ENCODE data around the gene PORCN.
A peak's percentile ranks its signal among the peaks of the same experiment; 100 is the strongest.

The PORCN gene

GRCh38 chrX:48493890-48494364, 14.9 kb upstream of the PORCN start:
- H4K5ac ChIP-seq (ENCODE audit: low read length) = no peak overlapping the region
- H2AK5ac ChIP-seq (ENCODE audit: low read length) = no peak overlapping the region
- H3K79me1 ChIP-seq (ENCODE audit: low read length) = no peaks in the 10 kb centered on the region
- no peak overlapping the region for H2BK15ac ChIP-seq (replicated peaks; ENCODE audit: low read depth)
- no peaks in the 10 kb centered on the region for H3K36me3 ChIP-seq (ENCODE audit: control insufficient read depth, insufficient read depth, low read length)
- WGBS (ENCODE audit: extremely low coverage, insufficient coverage, low lambda C conversion rate) = no CpG with 5 or more reads among the region's 10 CpGs
- H3K18ac ChIP-seq (ENCODE audit: low read length) = no peak overlapping the region
- no peak overlapping the region for H3K56ac ChIP-seq (ENCODE audit: low read length)
- H3K4ac ChIP-seq (ENCODE audit: low read depth, low read length) = no peak overlapping the region
- H3K4me3 ChIP-seq (ENCODE audit: low read length) = no peak overlapping the region
- H2BK120ac ChIP-seq (ENCODE audit: low read depth, low read length) = no peak overlapping the region
- H4K8ac ChIP-seq (ENCODE audit: low read depth, low read length) = no peak overlapping the region
- H3K4me2 ChIP-seq (ENCODE audit: low read length) = no peak overlapping the region
- DNase-seq = peak; percentile 77
- no peaks in the 10 kb centered on the region for H3K79me2 ChIP-seq (ENCODE audit: control insufficient read depth, insufficient read depth, low read length)
- no peak overlapping the region for H3K9ac ChIP-seq (ENCODE audit: low read length)
- no peak overlapping the region for H3K27ac ChIP-seq (ENCODE audit: low read depth, low read length)
- H3K23ac ChIP-seq (ENCODE audit: low read length) = no peak overlapping the region
- no peak overlapping the region for H2BK5ac ChIP-seq (ENCODE audit: low read length)
- no peaks in the 10 kb centered on the region for H3K27me3 ChIP-seq (ENCODE audit: insufficient read depth, low read length, poor library complexity)
- H3K4me1 ChIP-seq (ENCODE audit: control insufficient read depth, low read depth, low read length) = no peaks in the 10 kb centered on the region

- H4K5ac ChIP-seq (ENCODE audit: low read length) = no peak overlapping the region
- no peaks in the 10 kb centered on the region for H3K79me2 ChIP-seq (ENCODE audit: control insufficient read depth, insufficient read depth, low read length)
- no peaks in the 10 kb centered on the region for H3K79me1 ChIP-seq (ENCODE audit: low read length)
- no peak overlapping the region for H3K4ac ChIP-seq (ENCODE audit: low read depth, low read length)
- no peak overlapping the region for H2BK5ac ChIP-seq (ENCODE audit: low read length)
- H3K4me2 ChIP-seq (ENCODE audit: low read length) = no peak overlapping the region
- no peak overlapping the region for H3K56ac ChIP-seq (ENCODE audit: low read length)
- no CpG with 5 or more reads among the region's 4 CpGs for WGBS (ENCODE audit: extremely low coverage, insufficient coverage, low lambda C conversion rate)
- no peaks in the 10 kb centered on the region for H3K36me3 ChIP-seq (ENCODE audit: control insufficient read depth, insufficient read depth, low read length)
- H3K23ac ChIP-seq (ENCODE audit: low read length) = no peak overlapping the region
- H3K27me3 ChIP-seq (ENCODE audit: insufficient read depth, low read length, poor library complexity) = no peaks in the 10 kb centered on the region
- no peak overlapping the region for H2AK5ac ChIP-seq (ENCODE audit: low read length)
- H3K9ac ChIP-seq (ENCODE audit: low read length) = no peak overlapping the region
- H3K4me1 ChIP-seq (ENCODE audit: control insufficient read depth, low read depth, low read length) = no peaks in the 10 kb centered on the region
- H3K4me3 ChIP-seq (ENCODE audit: low read length) = no peak overlapping the region
- no peak overlapping the region for H3K27ac ChIP-seq (ENCODE audit: low read depth, low read length)
- H3K18ac ChIP-seq (ENCODE audit: low read length) = no peak overlapping the region
- no peak overlapping the region for H2BK120ac ChIP-seq (ENCODE audit: low read depth, low read length)
- no peak for DNase-seq
- no peak overlapping the region for H2BK15ac ChIP-seq (replicated peaks; ENCODE audit: low read depth)
- H4K8ac ChIP-seq (ENCODE audit: low read depth, low read length) = no peak overlapping the region
Measured at GRCh38 chrX:48496660-48497059, 12.1 kb upstream of the PORCN start.

- Histone ChIP-seq H3K79me2 (ENCODE audit: control insufficient read depth, insufficient read depth, low read length) (no peaks in the 10 kb centered on the region), H4K5ac (ENCODE audit: low read length) (no peak overlapping the region), H2AK5ac (ENCODE audit: low read length) (no peak overlapping the region), H4K8ac (ENCODE audit: low read depth, low read length) (no peak overlapping the region), H2BK120ac (ENCODE audit: low read depth, low read length) (no peak overlapping the region), H3K4me3 (ENCODE audit: low read length) (no peak overlapping the region), H3K56ac (ENCODE audit: low read length) (no peak overlapping the region), H3K23ac (ENCODE audit: low read length) (no peak overlapping the region), H2BK15ac (replicated peaks; ENCODE audit: low read depth) (no peak overlapping the region), H3K36me3 (ENCODE audit: control insufficient read depth, insufficient read depth, low read length) (no peaks in the 10 kb centered on the region), H3K4me1 (ENCODE audit: control insufficient read depth, low read depth, low read length) (no peaks in the 10 kb centered on the region), H2BK5ac (ENCODE audit: low read length) (no peak overlapping the region), H3K4me2 (ENCODE audit: low read length) (no peak overlapping the region), H3K27me3 (ENCODE audit: insufficient read depth, low read length, poor library complexity) (no peaks in the 10 kb centered on the region), H3K4ac (ENCODE audit: low read depth, low read length) (no peak overlapping the region), H3K18ac (ENCODE audit: low read length) (no peak overlapping the region), H3K79me1 (ENCODE audit: low read length) (no peaks in the 10 kb centered on the region), H3K9ac (ENCODE audit: low read length) (no peak overlapping the region), H3K27ac (ENCODE audit: low read depth, low read length) (no peak overlapping the region)
- no peak for DNase-seq
- no CpG with 5 or more reads among the region's 5 CpGs for WGBS (ENCODE audit: extremely low coverage, insufficient coverage, low lambda C conversion rate)
Measured at GRCh38 chrX:48497871-48498270, 10.9 kb upstream of the PORCN start.

- Histone ChIP-seq H3K23ac (ENCODE audit: low read length) (no peak overlapping the region), H2BK120ac (ENCODE audit: low read depth, low read length) (no peak overlapping the region), H3K4me3 (ENCODE audit: low read length) (no peak overlapping the region), H4K8ac (ENCODE audit: low read depth, low read length) (no peak overlapping the region), H3K4me1 (ENCODE audit: control insufficient read depth, low read depth, low read length) (no peaks in the 10 kb centered on the region), H2BK5ac (ENCODE audit: low read length) (no peak overlapping the region), H3K18ac (ENCODE audit: low read length) (no peak overlapping the region), H3K9ac (ENCODE audit: low read length) (no peak overlapping the region), H3K79me2 (ENCODE audit: control insufficient read depth, insufficient read depth, low read length) (no peaks in the 10 kb centered on the region), H3K36me3 (ENCODE audit: control insufficient read depth, insufficient read depth, low read length) (no peaks in the 10 kb centered on the region), H2BK15ac (replicated peaks; ENCODE audit: low read depth) (no peak overlapping the region), H3K27ac (ENCODE audit: low read depth, low read length) (no peak overlapping the region), H3K79me1 (ENCODE audit: low read length) (no peaks in the 10 kb centered on the region), H3K27me3 (ENCODE audit: insufficient read depth, low read length, poor library complexity) (no peaks in the 10 kb centered on the region), H4K5ac (ENCODE audit: low read length) (no peak overlapping the region), H3K4me2 (ENCODE audit: low read length) (no peak overlapping the region), H2AK5ac (ENCODE audit: low read length) (no peak overlapping the region), H3K56ac (ENCODE audit: low read length) (no peak overlapping the region), H3K4ac (ENCODE audit: low read depth, low read length) (no peak overlapping the region)
- WGBS (ENCODE audit: extremely low coverage, insufficient coverage, low lambda C conversion rate) = no CpG with 5 or more reads among the region's 6 CpGs
- DNase-seq = no peak
Measured at GRCh38 chrX:48498374-48498809, 10.4 kb upstream of the PORCN start.

GRCh38 chrX:48504261-48504660, 4.5 kb upstream of the PORCN start:
- Histone ChIP-seq H3K27ac (ENCODE audit: low read depth, low read length) (no peak overlapping the region), H2BK120ac (ENCODE audit: low read depth, low read length) (no peak overlapping the region), H2BK15ac (replicated peaks; ENCODE audit: low read depth) (no peak overlapping the region), H4K5ac (ENCODE audit: low read length) (no peak overlapping the region), H3K4me2 (ENCODE audit: low read length) (no peak overlapping the region), H3K18ac (ENCODE audit: low read length) (no peak overlapping the region), H3K4ac (ENCODE audit: low read depth, low read length) (no peak overlapping the region), H3K56ac (ENCODE audit: low read length) (no peak overlapping the region), H3K4me3 (ENCODE audit: low read length) (no peak overlapping the region), H3K79me1 (ENCODE audit: low read length) (no peaks in the 10 kb centered on the region), H3K4me1 (ENCODE audit: control insufficient read depth, low read depth, low read length) (no peaks in the 10 kb centered on the region), H4K8ac (ENCODE audit: low read depth, low read length) (no peak overlapping the region), H3K9ac (ENCODE audit: low read length) (no peak overlapping the region), H3K27me3 (ENCODE audit: insufficient read depth, low read length, poor library complexity) (no peaks in the 10 kb centered on the region), H3K36me3 (ENCODE audit: control insufficient read depth, insufficient read depth, low read length) (no peaks in the 10 kb centered on the region), H2BK5ac (ENCODE audit: low read length) (no peak overlapping the region), H3K79me2 (ENCODE audit: control insufficient read depth, insufficient read depth, low read length) (no peaks in the 10 kb centered on the region), H3K23ac (ENCODE audit: low read length) (no peak overlapping the region), H2AK5ac (ENCODE audit: low read length) (no peak overlapping the region)
- DNase-seq = no peak
- WGBS (ENCODE audit: extremely low coverage, insufficient coverage, low lambda C conversion rate) = no CpG with 5 or more reads among the region's 7 CpGs

- H2BK120ac ChIP-seq (ENCODE audit: low read depth, low read length) = no peak overlapping the region
- no peaks in the 10 kb centered on the region for H3K4me1 ChIP-seq (ENCODE audit: control insufficient read depth, low read depth, low read length)
- H4K8ac ChIP-seq (ENCODE audit: low read depth, low read length) = no peak overlapping the region
- H3K4me2 ChIP-seq (ENCODE audit: low read length) = no peak overlapping the region
- H3K79me1 ChIP-seq (ENCODE audit: low read length) = no peaks in the 10 kb centered on the region
- no peak overlapping the region for H3K4me3 ChIP-seq (ENCODE audit: low read length)
- no peak overlapping the region for H3K27ac ChIP-seq (ENCODE audit: low read depth, low read length)
- DNase-seq = no peak
- no peak overlapping the region for H3K9ac ChIP-seq (ENCODE audit: low read length)
- no CpG with 5 or more reads among the region's 5 CpGs for WGBS (ENCODE audit: extremely low coverage, insufficient coverage, low lambda C conversion rate)
- no peak overlapping the region for H3K23ac ChIP-seq (ENCODE audit: low read length)
- H3K56ac ChIP-seq (ENCODE audit: low read length) = no peak overlapping the region
- H2BK5ac ChIP-seq (ENCODE audit: low read length) = no peak overlapping the region
- no peak overlapping the region for H2BK15ac ChIP-seq (replicated peaks; ENCODE audit: low read depth)
- no peaks in the 10 kb centered on the region for H3K27me3 ChIP-seq (ENCODE audit: insufficient read depth, low read length, poor library complexity)
- H3K4ac ChIP-seq (ENCODE audit: low read depth, low read length) = no peak overlapping the region
- H3K79me2 ChIP-seq (ENCODE audit: control insufficient read depth, insufficient read depth, low read length) = no peaks in the 10 kb centered on the region
- no peak overlapping the region for H4K5ac ChIP-seq (ENCODE audit: low read length)
- H2AK5ac ChIP-seq (ENCODE audit: low read length) = no peak overlapping the region
- H3K36me3 ChIP-seq (ENCODE audit: control insufficient read depth, insufficient read depth, low read length) = no peaks in the 10 kb centered on the region
- H3K18ac ChIP-seq (ENCODE audit: low read length) = no peak overlapping the region
Measured at GRCh38 chrX:48505481-48505880, 3.3 kb upstream of the PORCN start.

Measured in mesendoderm (in vitro differentiated cells).